8988T (cell line): Measurements from ENCODE around the gene PRKAR2B.
"Not testable (repeated sequence)": the region's sequence is repeated elsewhere in the genome, so short reads cannot be mapped to it uniquely, and the experiment has no call there.

Experiments
- DNase-seq: peaks from one replicate; pipeline ENCODE4 v3.0.0; 2011

Gene PRKAR2B

GRCh38 chr7:107029061-107029763 lies 15.3 kb upstream of the PRKAR2B start:
- DNase-seq: no peak

GRCh38 chr7:107029764-107030286 lies 14.7 kb upstream of the PRKAR2B start:
- DNase-seq: no peak

- no peak for DNase-seq
Observed at GRCh38 chr7:107032050-107032449, 12.5 kb upstream of the PRKAR2B start.

- DNase-seq: no peak
Observed at GRCh38 chr7:107032720-107033438, 11.6 kb upstream of the PRKAR2B start.

GRCh38 chr7:107034553-107034952 lies 10.0 kb upstream of the PRKAR2B start:
- DNase-seq: no peak

GRCh38 chr7:107035446-107035845 lies 9.1 kb upstream of the PRKAR2B start:
- DNase-seq: peak; percentile 39

GRCh38 chr7:107036535-107036934 lies 8.0 kb upstream of the PRKAR2B start:
- no peak for DNase-seq

- DNase-seq: no peak
Observed at GRCh38 chr7:107037717-107038603, 6.5 kb upstream of the PRKAR2B start.

- DNase-seq: no peak
Observed at GRCh38 chr7:107039199-107039900, 5.2 kb upstream of the PRKAR2B start.

GRCh38 chr7:107041097-107041496 lies 3.4 kb upstream of the PRKAR2B start:
- no peak for DNase-seq

GRCh38 chr7:107041764-107042163 lies 2.7 kb upstream of the PRKAR2B start:
- not testable (repeated sequence) for DNase-seq

GRCh38 chr7:107042326-107042910 lies 2.1 kb upstream of the PRKAR2B start:
- DNase-seq: not testable (repeated sequence)

- no peak for DNase-seq
Observed at GRCh38 chr7:107043491-107043890, 1.0 kb upstream of the PRKAR2B start.

GRCh38 chr7:107043921-107044346 lies 571 bp upstream of the PRKAR2B start:
- DNase-seq: no peak

GRCh38 chr7:107045195-107045960 lies 873 bp downstream of the PRKAR2B start:
- DNase-seq: peak; percentile 14

- no peak for DNase-seq
Observed at GRCh38 chr7:107045980-107046379, 1.5 kb downstream of the PRKAR2B start.

- DNase-seq: no peak
Observed at GRCh38 chr7:107046491-107047259, 2.2 kb downstream of the PRKAR2B start.

GRCh38 chr7:107047902-107048782 lies 3.6 kb downstream of the PRKAR2B start:
- no peak for DNase-seq

GRCh38 chr7:107048783-107049418 lies 4.4 kb downstream of the PRKAR2B start:
- DNase-seq: no peak
